ENCODE measurements around the gene CTDSPL.

- TF ChIP-seq CTCF (conservative IDR thresholded peaks at IDR 0.05; ENCODE audit: low read depth, low read length), result no peak
- no peak for TF ChIP-seq EZH2 (IDR thresholded peaks at IDR 0.05; ENCODE audit: low read length, unreplicated experiment)
These were observed 169.6 kb downstream of the CTDSPL start for GRCh38 chr3:38031022-38031994.
